AG04450 (cell line): ENCODE data around the gene ZSWIM8. TPM values are rescaled to one million over a fixed set of nuclear protein-coding genes. Genes with fewer than 3 reads are reported as not detected.

Experiments used
- CTCF ChIA-PET: fragments of 300-600, 350-600 bp; formaldehyde crosslinking; extraction: SDS; loops from one replicate; lab custom pipeline; 2022; ENCODE audit warnings: antibody characterized with exemption, inconsistent platforms; lab: Charles Lee
- POLR2A ChIA-PET: fragments of 350-600 bp; formaldehyde crosslinking; extraction: SDS; loops from one replicate; lab custom pipeline; 2021; ENCODE audit warnings: antibody characterized with exemption, inconsistent platforms; lab: Yijun Ruan, JAX
- DNase-seq: peaks from one replicate; pipeline ENCODE4 v3.0.0-alpha.2; 2011; ENCODE audit warnings: low read depth, low spot score
- H3K27ac ChIP-seq: one replicate; pipeline ENCODE4 v1.5.1; 2012; ENCODE audit warnings: low read depth, low read length, control low read depth
- H3K27me3 ChIP-seq: one replicate; pipeline ENCODE4 v1.6.0; 2012; ENCODE audit warnings: low read length; ENCODE audit not compliant: control insufficient read depth, insufficient read depth
- H3K4me3 ChIP-seq: 2 replicates; pipeline ENCODE4 v1.5.1; 2011; ENCODE audit warnings: mild to moderate bottlenecking, low read depth, low read length, control low read depth
- H3K9me3 ChIP-seq: 2 replicates; pipeline ENCODE4 v1.5.1; 2012; ENCODE audit warnings: low read length; ENCODE audit not compliant: control insufficient read depth, insufficient read depth
- polyA plus RNA-seq: library from polyadenylated mRNA; depleted of rRNA; stranded (reverse); fragments of >200 nt; gene quantifications from 2 replicates; pipeline ENCODE4 v1.2.3, GENCODE V29; 2011
- TF ChIP-seq, protein P1 (sequence below): IDR thresholded peaks from 2 replicates; pipeline ENCODE4 v1.5.1; 2011; ENCODE audit warnings: low read depth, low read length, control low read depth, inconsistent platforms

Gene ZSWIM8
- polyA plus RNA-seq, 1 experiment: 44.2 TPM

DNA sequence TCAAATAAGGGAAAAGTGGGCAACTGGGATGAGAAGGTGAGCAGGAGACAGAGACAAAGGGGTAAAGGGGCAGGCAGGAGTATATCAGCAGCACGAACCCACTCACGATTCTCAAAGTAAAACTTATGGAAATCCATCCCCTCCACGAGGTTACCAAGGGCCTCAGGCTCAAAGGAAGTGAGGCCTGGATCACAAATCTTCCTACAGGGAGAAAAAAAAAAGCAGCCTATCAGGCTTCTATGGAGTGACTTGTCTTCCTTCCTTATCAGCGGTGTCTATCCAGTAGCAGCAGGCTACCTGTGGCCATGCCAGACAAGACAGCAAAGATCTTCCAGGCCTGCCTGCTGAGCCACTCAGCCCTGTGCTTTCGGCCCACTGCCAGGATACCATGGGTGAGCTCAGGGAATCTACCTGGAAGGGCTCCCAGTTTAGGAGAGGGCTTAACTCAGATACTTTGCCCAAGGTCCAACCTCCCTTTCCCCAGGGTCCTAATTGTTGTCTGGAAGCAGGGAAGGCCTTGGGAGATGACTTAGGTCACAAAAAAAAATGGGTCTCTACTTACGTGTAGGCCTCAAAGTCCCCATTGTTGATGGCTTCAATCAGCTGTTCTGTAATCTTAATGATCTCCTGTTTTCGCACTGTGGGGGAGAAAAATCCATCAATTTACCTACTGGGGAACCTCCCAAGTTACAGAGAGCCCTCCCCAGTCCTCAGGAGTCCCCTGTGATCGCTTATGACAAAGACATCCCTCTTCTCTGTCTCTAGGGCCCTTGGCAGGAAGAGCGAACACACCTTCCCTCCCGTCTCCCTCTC is 31.7 kb downstream of the ZSWIM8 start:
- TF ChIP-seq, protein P1, sequence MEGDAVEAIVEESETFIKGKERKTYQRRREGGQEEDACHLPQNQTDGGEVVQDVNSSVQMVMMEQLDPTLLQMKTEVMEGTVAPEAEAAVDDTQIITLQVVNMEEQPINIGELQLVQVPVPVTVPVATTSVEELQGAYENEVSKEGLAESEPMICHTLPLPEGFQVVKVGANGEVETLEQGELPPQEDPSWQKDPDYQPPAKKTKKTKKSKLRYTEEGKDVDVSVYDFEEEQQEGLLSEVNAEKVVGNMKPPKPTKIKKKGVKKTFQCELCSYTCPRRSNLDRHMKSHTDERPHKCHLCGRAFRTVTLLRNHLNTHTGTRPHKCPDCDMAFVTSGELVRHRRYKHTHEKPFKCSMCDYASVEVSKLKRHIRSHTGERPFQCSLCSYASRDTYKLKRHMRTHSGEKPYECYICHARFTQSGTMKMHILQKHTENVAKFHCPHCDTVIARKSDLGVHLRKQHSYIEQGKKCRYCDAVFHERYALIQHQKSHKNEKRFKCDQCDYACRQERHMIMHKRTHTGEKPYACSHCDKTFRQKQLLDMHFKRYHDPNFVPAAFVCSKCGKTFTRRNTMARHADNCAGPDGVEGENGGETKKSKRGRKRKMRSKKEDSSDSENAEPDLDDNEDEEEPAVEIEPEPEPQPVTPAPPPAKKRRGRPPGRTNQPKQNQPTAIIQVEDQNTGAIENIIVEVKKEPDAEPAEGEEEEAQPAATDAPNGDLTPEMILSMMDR: no peak
- DNase-seq: no peak
- no peaks in the 10 kb centered on the region; the same call in 1 of the 2 replicates for H3K9me3 ChIP-seq
- H3K4me3 ChIP-seq: no peak overlapping the region
- peak overlapping the region; percentile 31 for H3K27ac ChIP-seq
- ChIA-PET POLR2A (interaction anchor here (0.5 to 1.1 kb wide), 2 partner anchors 44 to 227 kb away, joined by 4 to 5 read pairs; no protein-coding TSS in a partner anchor), CTCF (no interaction called here)
- H3K27me3 ChIP-seq: no peaks in the 10 kb centered on the region

DNA sequence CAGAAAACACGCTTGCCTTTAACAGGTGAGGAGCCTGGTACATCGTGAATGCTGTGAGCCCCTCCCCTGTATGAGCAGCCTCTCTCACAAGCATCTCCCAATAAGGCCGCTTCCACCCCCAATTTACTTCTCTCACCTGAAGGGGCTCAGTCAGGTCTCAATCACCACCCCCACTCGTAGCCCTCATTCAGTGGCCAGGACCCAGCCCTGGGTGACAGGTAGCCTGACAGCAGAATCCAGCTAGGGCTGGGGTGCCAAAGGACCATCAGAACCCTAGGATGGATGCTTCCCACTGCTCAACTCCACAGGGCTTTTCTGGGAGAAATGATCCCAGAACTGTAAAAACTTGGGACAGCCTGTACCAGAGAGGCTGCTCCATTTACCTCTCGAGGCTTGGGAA is 32.4 kb downstream of the ZSWIM8 start:
- no peak overlapping the region for H3K27ac ChIP-seq
- TF ChIP-seq, protein P1: no peak
- ChIA-PET POLR2A (interaction anchor here (0.5 kb wide), 1 partner anchor 226 kb away, joined by 5 read pairs; no protein-coding TSS in a partner anchor), CTCF (no interaction called here)
- no peak overlapping the region for H3K4me3 ChIP-seq
- H3K9me3 ChIP-seq: no peaks in the 10 kb centered on the region; the same call in 1 of the 2 replicates
- no peak for DNase-seq
- no peaks in the 10 kb centered on the region for H3K27me3 ChIP-seq

DNA sequence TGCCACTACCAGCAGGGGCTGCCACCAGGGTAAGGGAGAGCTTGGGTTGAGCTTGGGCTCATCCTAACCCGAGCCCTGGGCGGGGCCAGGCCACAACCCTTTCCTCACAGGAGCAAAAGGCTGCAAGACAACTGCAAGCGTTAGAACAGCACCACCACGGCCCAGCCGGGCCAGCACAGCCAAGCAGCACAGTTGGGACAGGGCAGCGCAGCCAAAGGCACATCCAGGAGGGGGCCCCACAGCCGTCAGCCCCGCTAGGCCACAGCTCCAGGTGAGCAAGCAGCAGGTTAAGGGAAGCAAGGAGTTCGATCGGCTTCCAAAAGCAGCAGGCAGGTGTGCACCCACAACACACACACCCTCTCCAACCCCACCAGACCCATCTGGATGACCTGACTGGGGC is 33.0 kb downstream of the ZSWIM8 start:
- POLR2A ChIA-PET: no interaction called here
- CTCF ChIA-PET: no interaction called here

DNA sequence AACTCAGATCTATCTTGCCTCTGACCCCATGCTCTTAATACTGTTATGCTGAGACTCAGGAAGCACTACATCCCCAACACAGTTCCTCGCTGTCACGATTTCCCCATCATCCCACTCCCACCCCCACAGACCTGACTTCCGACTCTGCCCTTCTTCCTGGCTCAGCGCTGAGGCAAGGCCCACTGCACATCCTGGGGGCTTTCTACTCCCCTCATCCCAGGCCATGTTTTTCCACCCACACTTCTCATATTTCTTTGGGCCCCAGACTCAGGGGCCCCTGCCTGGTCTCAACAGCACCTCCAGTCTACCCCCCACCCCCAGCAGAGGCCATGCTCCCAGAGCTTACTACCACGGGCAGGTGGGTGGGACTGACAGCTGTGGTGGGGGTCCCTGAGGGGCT is 33.7 kb downstream of the ZSWIM8 start:
- H3K9me3 ChIP-seq: no peaks in the 10 kb centered on the region; the same call in 1 of the 2 replicates
- TF ChIP-seq, protein P1: no peak
- CTCF ChIA-PET: no interaction called here
- POLR2A ChIA-PET: no interaction called here
- H3K27ac ChIP-seq: no peak overlapping the region
- H3K4me3 ChIP-seq: no peak overlapping the region
- DNase-seq: no peak
- H3K27me3 ChIP-seq: no peaks in the 10 kb centered on the region

More for the DNA sequence above, 33.0 kb downstream of the ZSWIM8 start:
- no peaks in the 10 kb centered on the region for H3K27me3 ChIP-seq
- no peaks in the 10 kb centered on the region; the same call in 1 of the 2 replicates for H3K9me3 ChIP-seq
- no peak overlapping the region for H3K27ac ChIP-seq
- DNase-seq: no peak
- TF ChIP-seq, protein P1: no peak
- H3K4me3 ChIP-seq: no peak overlapping the region

DNA sequence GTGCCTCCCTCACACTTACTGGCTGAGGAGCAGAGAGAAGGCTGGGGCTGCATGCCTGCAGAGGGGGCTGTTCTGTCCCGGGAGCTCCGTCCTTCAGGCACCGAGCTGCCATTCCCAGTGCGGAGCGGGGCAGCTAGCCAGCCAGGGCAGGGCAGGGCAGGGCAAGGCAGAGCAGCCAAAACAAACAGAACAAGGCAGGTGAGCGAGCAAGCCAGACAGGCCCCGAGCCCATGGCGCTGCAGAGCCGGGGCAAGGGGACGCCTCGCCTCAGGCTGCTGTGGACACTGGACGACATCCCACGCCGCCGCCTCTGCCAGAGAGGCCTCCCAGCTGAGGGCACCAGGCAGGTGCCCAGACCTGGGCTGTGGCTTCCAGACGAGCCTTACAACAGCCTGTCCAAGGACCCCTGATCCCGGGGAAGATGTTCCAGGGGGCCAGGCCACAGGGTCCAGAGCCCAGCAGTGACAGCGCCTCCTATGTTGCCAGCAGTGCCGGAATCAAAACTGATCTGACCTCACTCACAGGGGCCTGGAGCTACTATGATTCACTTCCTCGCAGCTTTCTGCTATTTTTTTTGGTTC is 34.2 kb downstream of the ZSWIM8 start:
- TF ChIP-seq, protein P1: no peak
- H3K27me3 ChIP-seq: no peaks in the 10 kb centered on the region
- CTCF ChIA-PET: interaction anchor here (0.8 kb wide), 1 partner anchor 11 kb away, joined by 3 read pairs; no protein-coding TSS in a partner anchor
- POLR2A ChIA-PET: no interaction called here
- no peak overlapping the region for H3K27ac ChIP-seq
- no peaks in the 10 kb centered on the region; the same call in 1 of the 2 replicates for H3K9me3 ChIP-seq
- H3K4me3 ChIP-seq: no peak overlapping the region
- no peak for DNase-seq
